NOMO-1 treated with dmso at 0.1 percent for 144 hours (cell line): Measurements from ENCODE around the gene RIMKLA.
A peak's percentile ranks its signal among the peaks of the same experiment; 100 is the strongest.

Experiments
- DNase-seq: peaks from one replicate; lab custom pipeline; 2025; ENCODE audit not compliant: unreplicated experiment; lab: John Stamatoyannopoulos, UW

RIMKLA gene, protein sequence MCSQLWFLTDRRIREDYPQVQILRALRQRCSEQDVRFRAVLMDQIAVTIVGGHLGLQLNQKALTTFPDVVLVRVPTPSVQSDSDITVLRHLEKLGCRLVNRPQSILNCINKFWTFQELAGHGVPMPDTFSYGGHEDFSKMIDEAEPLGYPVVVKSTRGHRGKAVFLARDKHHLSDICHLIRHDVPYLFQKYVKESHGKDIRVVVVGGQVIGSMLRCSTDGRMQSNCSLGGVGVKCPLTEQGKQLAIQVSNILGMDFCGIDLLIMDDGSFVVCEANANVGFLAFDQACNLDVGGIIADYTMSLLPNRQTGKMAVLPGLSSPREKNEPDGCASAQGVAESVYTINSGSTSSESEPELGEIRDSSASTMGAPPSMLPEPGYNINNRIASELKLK

DNA sequence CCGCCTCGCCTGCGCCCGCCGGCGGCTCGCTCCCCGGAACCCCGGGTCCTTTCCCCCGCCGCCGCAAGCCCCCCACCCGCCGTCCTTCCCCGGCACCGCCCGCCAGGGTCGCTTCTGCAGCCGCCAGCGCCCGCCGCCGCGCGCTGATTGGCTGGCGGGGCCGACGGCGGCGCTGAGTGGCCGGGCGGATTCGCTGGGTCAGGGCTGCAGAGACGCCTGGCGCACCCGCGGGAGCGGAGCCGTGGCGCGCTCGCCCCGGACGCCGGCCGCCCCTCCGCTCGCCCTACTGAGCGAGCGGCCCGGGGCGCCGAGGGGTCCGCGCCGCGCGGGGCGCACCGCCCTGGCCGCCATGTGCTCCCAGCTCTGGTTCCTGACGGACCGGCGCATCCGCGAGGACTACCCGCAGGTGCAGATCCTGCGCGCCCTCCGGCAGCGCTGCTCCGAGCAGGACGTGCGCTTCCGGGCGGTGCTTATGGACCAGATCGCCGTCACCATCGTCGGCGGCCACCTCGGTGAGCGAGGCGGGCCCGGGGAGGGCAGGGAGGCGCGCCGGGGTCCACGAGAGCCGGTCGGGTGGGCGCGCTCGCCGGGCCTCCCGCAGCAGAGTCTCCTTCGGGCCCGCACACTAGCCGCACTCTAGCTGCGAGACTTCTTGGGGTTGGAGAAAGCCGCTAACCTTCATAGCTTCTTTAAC, at the start of gene RIMKLA:
RIMKLA (plus strand) TSS at position 207 of the 694 bp plus-strand sequence; CDS start at position 350, 143 bp downstream.
- DNase-seq: no peak

DNA sequence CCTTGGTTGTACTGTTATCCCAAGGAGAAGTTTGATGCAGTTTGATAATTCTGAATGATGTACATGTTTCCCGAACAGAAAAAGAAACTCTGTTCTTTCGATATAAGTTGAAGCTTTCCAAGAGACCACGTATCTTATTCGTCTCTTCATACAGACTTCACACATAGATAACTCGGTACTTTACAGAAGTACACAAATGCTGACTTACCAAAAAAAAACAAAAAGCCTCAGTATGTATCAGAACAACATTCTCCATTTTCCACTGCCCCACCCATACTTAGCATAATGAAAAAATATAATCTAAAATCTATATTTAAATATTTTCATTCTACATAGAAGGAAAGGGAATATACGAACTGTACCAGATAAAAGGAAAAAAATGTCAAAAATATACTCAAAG, 47.7 kb upstream of the RIMKLA start:
- DNase-seq: no peak

DNA sequence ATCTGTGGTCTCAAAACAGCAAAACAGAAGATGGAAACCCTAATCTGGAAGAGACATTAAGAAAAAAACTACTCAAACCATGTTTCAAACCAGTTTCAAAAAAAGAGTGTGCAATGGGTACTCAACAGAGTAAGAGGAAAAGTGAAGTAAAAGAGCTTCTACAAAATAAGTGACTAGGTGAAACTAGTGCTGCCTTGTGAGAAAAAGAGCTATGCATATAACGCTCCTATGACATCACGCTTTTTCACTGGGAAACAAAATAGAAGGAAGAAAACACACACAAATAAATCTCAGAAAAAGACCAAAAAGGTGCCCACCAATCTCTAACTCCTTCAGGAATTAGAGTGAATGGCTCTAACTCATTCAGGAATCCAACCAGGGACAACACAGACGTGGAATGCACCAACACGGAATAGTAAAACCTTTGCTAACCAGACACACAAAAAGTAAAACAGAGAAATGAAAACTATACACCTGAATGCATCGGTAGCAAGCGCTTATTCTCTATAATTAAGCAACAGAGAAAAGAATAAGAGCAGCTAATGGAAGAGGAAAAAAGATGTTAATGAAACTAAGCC, 46.8 kb upstream of the RIMKLA start:
- no peak for DNase-seq

DNA sequence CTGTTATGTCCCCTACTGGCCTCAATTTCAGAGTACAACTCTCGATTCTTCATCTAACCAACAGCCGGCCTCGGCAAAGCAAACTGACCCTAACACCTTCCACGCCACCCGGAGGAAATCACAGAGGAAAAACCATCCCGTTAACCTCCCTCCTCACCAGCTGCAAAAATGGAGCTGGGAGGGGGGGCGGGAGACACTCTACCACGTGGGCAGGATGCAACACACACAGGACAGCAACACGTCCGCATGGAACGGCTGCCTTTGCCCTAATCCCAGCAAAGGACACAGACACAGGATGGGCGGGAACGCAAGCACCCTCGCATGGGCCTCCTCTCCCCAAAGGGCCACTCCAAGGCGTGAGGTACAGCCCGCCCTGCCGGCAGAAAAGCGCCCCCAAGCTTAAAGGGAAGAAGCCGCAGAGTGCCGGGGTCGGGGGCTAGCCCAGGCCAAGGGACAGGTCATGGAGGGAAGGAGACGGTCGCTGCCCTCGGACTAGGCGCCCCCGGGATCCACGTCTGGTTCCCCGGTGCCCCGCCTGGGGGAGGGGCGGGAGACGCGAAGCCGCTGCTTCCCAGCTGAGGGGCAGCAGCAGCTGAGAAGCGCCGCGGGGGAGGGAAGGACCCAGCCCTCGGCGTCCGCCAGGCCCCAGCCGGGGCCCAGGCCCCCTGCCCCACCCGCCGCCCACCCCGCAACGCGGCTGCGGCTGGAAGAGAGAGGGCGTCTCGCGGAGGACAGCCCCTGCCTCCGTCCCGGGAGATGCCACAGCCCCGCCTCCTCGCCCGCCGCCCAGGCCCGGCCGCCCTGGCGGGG, 46.1 kb upstream of the RIMKLA start:
- no peak for DNase-seq

DNA sequence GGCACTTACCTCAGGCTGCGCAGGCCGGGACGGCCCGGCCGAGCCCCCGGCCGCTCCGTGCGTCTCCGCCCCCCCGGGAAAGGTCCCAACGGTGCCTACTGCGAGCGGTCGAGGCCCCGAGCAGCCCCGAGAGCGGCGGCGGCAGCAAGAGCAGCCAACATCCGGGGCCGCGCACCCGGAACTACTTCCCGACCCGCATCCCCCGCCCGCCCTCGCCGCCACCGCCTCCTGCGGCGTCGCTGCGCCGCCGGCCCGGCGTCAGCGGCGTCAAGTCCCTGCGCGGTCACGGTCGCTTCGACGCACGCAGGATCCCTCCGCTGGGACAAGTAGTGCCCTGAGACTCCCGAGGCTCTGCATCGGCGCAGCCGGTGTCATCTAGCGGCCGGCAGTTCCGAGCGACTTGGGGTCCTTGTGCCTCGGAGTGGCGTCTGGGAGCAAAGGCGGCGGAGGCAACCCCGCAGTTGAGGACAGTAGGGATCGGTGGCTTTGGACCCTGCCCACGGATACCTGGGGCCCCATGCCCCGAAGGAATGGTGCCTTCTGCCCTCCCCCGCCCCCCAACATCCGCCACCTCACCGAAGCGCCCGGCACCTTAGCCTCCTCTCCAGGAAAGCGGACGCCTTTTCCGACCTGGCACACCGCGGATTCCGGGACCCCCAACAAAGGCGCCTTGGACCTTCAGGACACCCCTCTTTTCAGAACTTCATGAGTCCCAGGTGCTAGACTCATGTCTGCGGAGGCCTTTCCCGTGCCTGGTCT, 45.4 kb upstream of the RIMKLA start, which contains the start of gene FOXJ3:
FOXJ3 (minus strand) TSS at position 186 of the 759 bp plus-strand sequence. CDS start 24,142 bp downstream, outside the sequence.
- peak; percentile 78 for DNase-seq

DNA sequence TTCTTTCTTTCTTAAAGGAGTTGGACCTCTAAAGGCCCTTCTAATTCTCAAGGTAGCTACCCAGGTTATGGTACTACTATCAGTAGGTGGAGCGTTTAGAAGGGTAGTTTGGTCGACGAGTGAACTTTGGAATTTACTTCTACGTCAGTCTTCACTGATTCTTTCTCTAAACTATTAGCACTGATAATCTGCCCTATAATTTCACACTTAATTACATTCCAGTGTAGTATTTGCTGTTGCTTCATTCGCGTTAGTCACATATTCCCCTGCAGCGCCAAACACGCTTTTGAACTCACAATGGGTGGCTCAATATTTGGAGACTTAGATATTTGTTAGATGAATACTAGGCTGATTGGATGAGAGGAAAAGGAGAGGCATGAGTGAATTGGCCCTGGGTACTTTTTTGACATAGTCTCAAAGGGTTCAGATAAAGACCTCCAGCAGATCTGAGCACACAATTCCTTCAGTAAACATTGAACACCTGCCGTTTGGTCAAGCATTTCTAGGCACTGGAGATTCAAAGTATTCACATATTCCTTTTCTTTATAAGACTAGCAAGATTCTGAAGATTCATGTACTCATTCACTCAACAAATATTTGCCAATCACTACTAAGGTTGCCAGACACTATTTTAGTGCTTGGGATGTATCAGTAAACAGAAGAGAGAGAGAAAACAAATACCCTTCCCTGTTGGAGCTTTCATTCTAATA, 44.6 kb upstream of the RIMKLA start:
- no peak for DNase-seq

DNA sequence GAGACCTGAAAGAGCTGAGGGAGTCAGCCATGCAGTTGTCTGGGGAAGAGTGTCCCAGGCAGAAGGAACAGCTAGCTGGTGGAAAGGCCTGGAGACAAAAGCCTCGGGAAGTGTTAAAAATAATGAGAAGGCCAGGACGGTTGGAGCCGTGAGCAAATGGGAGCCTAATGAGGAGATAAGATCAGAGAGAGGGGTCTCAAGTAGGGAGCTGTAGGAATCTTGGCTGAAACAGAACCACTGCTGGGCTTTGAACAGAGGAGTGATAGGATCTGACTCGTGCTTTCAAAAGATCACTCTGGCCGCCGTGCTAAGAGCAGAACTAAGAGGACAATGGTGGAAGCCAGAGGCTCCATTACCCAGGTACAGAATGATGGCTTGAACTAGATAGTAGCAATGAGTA, 43.6 kb upstream of the RIMKLA start:
- no peak for DNase-seq

DNA sequence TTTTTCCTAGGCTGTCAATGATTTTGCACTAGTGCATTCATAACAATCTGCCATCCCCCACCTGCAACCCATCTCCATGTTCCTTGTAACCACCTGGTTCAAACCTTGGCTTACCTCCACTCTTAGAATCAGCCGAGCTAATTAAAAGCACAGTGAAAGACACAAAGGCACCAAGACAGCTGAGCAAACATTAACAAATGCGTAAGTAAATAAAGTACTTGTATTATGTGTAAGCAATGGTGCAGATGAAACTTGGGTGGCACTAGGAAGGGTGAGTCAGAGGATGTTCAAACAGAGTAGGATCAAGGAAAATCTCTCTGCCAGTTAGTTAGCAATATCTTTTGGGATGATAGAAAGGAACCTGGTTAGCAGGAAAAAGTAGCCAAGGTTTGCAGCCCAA, 40.5 kb upstream of the RIMKLA start:
- no peak for DNase-seq

DNA sequence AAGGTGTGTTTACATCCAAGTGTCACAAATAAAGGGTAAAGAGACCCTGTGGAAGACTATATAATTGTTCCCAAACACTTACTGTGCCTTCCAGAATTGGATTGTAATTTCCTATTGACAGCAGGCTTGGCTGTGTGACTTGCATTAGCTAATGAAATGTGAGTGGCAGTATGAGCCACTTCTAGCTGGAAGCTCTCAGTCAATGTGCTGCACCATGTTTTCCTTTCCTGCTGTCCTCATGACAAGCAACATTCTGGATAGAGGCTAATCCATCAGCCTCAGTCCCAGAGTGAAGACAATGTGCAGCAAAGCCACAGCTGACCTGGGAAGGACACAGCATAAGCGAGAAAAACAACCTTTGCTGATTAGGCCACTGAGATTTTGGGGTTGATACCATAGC, 39.7 kb upstream of the RIMKLA start:
- no peak for DNase-seq

DNA sequence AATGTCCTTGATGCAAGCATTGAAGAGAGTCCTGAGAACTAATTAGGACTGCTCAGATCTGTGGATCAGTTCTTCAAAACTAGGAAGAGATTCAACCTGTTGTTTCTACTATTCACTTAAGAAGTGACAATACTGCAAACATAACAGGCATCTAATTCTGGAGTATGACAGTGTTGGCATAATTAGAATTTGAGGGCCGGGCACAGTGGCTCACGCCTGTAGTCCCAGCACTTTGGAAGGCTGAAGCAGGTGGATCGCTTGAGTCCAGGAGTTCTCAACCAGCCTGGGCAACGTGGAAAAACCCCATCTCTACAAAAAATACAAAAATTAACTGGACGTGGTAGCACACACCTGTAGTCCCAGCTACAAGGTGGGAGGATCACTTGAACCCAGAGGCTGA, 37.5 kb upstream of the RIMKLA start:
- DNase-seq: no peak

DNA sequence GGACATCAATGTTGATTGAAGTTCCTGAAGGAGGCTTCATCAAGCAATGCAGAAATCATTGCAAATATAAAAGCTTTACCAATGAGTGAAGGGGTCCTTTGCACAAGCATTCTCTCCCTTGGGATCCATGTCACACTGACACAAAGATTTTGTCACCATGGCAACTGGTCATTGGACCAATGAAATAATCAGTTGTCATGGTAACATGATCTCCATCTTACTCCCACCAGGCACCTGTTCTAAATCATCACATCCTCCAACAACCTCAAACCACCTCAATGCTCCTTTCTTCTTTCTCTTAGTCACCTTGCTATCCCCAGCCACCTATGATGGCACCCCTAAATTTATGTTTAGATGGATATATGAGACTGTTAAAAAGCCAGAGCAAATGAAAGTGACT, 32.1 kb upstream of the RIMKLA start:
- no peak for DNase-seq

DNA sequence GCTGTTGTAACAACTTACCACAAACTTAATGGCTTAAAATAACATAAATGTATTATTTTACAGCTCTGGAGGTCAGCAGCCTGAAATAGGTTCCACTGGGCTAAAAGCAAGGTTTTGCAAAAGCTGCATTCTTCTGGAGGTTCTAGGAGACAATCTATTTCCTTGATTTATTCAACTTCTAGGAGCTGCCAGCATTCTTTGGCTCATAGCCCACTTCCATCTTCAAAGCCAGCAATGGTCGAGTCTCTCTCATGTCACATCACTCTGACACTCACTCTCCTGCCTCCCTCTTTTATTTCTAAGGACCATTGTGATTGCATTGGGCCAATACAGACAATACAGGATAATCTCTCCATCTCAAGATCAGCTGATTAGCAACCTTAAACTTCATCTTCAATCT, 30.5 kb upstream of the RIMKLA start:
- DNase-seq: no peak

DNA sequence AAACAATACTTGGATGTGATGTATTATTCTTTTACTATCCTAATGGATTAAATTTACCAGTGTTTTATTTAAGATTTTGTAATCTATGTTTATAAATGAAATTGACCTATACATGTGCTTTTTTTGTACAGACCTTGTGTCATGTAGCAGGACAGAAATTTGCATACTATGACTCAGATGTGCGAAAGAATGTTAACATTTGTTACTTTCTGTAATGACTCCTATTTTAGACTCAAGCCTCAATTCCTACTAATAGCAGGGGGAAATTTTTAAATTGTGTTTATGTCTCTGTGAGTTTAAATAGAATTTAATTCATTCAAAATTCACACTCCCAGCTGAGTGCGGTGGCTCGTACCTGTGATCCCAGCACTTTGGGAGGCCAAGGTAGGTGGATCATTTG, 21.8 kb upstream of the RIMKLA start:
- DNase-seq: no peak

DNA sequence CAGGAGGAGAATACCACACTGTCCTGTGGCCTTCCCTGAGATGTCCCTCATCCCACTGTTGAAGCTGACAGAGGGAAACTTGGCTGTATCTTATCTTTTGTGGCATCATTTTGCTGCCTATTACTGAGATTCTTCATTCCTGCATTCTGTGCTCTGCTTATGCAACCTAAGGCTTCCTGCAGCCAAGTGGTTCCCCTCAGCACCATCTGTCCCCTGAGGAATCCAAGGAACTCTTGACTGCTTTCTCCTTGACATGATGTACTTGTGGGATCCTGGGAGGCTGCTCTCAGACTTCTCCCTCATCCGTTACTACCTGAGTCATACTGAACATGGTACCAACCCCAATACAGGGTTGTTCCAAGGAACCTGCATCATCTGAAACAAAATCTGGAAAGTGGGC, 21.1 kb upstream of the RIMKLA start:
- DNase-seq: no peak

DNA sequence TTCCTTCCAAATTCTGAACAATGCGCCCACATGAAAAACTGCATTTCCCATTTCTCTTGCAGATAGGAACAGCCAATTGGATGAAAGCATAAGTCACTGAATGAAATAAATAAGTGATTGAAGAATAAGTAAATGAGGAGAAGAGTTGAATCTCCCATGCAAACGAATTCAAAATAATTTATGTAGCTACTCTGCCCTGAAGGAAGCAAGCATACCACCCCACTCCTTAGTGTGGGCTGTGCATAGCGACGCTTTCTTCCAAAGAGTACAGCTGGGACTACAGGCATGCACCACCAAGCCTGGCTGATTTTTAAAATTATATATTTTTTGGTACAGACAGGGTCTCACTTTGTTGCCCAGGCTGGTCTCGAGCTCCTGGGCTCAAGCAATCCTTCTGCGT, 16.5 kb upstream of the RIMKLA start:
- no peak for DNase-seq

DNA sequence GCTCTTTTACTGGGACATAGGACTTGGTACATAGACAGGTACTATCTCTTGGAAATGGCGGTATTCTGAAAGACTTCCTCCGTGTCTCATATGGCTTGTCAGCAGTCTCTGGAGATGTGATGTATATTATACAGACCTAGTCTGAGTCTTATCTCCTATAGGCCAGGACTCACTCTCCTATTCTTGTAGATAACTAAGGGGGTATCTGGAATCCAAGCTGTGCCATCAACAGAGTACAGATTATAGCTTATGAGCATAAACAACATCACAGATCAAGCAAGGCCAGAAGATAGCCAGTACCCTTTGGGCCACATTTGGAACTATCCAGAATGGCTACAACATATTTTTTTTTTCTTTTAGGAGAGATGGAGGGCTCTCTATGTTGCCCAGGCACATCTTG, 16.1 kb upstream of the RIMKLA start:
- DNase-seq: no peak

DNA sequence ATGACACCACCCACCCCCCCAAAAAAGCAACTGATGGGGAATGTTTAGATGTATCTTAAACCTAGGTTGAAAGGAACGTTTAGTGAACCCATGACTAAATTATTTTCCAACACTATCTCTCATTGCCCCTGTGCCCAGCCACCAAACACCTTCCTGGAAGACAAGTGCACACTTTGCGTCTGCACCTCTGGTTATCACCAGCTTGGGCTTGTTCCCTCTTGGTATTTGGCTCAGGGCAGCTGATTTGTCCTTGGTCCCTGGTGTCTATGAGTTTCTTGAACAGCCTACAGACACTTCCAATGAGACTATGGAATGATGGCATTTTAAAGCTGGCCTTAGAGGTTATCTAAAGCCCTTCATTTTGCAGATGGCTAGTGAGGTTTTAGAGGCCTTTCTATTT, 15.5 kb upstream of the RIMKLA start:
- DNase-seq: no peak

DNA sequence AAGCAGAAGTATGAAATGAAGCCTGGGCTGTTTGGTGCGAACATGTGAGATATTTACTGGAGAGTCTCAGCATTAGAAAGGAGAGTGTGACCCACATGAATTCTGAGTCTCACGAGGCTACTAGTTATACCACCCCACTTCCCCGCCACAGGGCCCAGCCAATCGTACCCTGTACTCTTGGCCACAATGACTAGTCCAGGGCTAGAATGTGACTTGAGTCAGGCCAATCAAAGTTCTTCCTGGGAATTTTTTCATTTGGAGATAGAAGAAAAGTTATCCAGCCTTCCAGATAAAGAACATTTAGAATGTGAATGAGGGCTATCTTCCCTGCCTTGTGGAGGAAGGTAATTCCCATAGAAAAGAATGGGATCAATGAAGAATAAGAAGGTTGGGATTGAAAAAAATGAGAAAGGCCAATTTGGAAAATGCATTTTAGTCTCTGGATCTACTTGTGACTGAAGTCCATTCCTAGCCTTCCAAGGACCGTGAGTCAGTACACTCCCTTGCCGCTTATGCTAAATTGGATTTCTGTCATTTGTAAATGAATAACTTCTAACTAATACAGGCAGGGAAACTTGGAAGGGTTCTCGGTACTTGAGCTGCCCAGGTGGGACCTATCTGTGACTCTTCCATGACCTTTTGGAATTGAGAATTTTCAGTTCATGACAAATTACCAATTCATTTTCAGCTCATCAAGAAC, 12.3 kb upstream of the RIMKLA start:
- DNase-seq: no peak

DNA sequence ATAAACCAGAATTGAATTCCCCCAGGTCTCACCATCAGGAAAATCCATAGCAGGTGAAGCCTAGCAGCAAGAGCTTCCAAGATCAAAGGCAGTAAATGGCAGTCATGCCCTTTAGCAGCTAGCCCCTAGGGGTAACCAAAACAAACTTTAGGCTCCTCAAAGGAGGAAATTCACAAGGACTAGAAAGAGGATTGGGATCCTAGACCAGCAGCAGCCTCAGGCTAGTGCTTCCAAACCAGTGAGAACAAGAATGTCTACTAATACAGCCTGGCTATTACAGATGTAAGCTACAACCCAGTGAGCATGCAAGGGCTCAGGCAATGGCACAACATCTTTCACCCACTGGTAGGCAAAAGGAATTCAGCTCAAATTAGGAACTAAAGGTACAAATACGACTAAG, 11.1 kb upstream of the RIMKLA start:
- DNase-seq: no peak
